Measurements from ENCODE around the gene PCNX1. TPM values are rescaled to one million over a fixed set of nuclear protein-coding genes. Genes with fewer than 3 reads are reported as not detected.

The PCNX1 gene
- total RNA-seq, 1 experiment from 2014 or later = 48.0 TPM

DNA sequence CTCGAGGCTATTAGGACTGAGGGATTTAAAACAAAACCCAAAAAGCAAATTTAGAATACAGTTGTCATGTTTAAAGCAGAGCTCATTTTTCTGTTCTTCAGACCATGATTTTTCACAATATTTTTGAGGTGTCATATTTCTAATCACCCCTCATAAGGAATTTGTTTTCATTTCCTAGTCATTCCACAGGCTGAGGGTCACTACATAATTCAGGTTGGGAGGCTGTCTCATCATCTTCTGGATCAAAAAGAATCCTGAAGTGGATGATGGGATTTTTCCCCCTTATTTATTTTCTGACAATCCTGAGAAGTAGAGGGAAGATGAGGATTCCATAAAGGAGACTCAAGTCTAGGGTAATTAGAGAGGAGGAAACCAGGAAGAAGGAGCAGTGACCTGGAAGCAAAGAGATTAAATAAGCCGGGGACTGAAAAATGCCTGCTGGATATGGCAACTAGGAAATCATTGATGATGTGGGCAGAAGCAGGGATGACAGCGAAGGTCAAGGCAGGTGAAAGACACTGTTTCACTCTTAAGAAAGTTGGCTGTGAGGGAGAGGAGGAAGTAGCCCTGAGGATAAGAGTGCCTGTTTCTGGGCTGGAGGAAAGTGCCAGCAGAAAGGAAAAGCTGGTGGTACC lies 9.0 kb upstream of the PCNX1 start:
- Histone ChIP-seq H3K9ac (ENCODE audit: extremely low read depth, insufficient read length, low read length) (no peak overlapping the region), H3K79me1 (ENCODE audit: insufficient read depth, low read depth, low read length, poor library complexity, severe bottlenecking) (no peaks in the 10 kb centered on the region), H3K4me1 (ENCODE audit: insufficient read depth, low read length) (no peaks in the 10 kb centered on the region), H4K5ac (ENCODE audit: insufficient read length, low read depth, low read length) (no peak overlapping the region), H4K20me1 (ENCODE audit: control insufficient read depth, insufficient read depth, insufficient read length) (no peaks in the 10 kb centered on the region), H2BK20ac (ENCODE audit: low read depth, low read length, poor library complexity, severe bottlenecking) (no peak overlapping the region), H3K23me2 (ENCODE audit: insufficient read length, low read depth, low read length, poor library complexity, severe bottlenecking) (no peaks in the 10 kb centered on the region), H2BK15ac (ENCODE audit: low read depth, low read length) (no peak overlapping the region), H3K27ac (ENCODE audit: insufficient read length, low read depth, low read length) (no peak overlapping the region), H3K9me3 (ENCODE audit: control insufficient read depth, low read depth, low read length) (no peaks in the 10 kb centered on the region), H3K56ac (ENCODE audit: insufficient read length, low read depth, low read length) (no peak overlapping the region), H3K23ac (ENCODE audit: insufficient read length, low read depth, low read length) (no peak overlapping the region), H2BK5ac (ENCODE audit: insufficient read length, low read length) (no peak overlapping the region), H4K91ac (ENCODE audit: insufficient read length, low read depth, low read length) (no peak overlapping the region), H3K4ac (ENCODE audit: low read depth, low read length) (no peak overlapping the region), H2BK12ac (ENCODE audit: insufficient read length, low read depth, low read length) (no peak overlapping the region), H3K4me2 (ENCODE audit: insufficient read depth, insufficient read length, low read length) (no peak overlapping the region), H3T11ph (ENCODE audit: low read length) (no peak overlapping the region), H3K14ac (ENCODE audit: insufficient read depth, low read length) (no peak overlapping the region), H3K18ac (ENCODE audit: insufficient read length, low read depth, low read length) (no peak overlapping the region), H3K79me2 (ENCODE audit: insufficient read depth, low read length) (no peaks in the 10 kb centered on the region), H2AFZ (ENCODE audit: low read length) (no peak overlapping the region), H3K27me3 (ENCODE audit: insufficient read depth, low read length) (no peaks in the 10 kb centered on the region), H2BK120ac (ENCODE audit: low read depth, low read length, poor library complexity, severe bottlenecking) (no peak overlapping the region), H2AK5ac (ENCODE audit: insufficient read length, low read length) (no peak overlapping the region), H4K8ac (replicated peaks; ENCODE audit: insufficient read length, low read depth, low read length) (no peak overlapping the region)
- DNase-seq = no peak
- WGBS (ENCODE audit: extremely low coverage, insufficient read length, low lambda C conversion rate) = no CpG with 5 or more reads among the region's 3 CpGs
- no peaks in the 10 kb centered on the region for H3K9me3 Mint-ChIP-seq
- H3K27ac Mint-ChIP-seq = no peak overlapping the region
- TF ChIP-seq CTCF (conservative IDR thresholded peaks at IDR 0.05) = no peak
- H3K4me1 Mint-ChIP-seq = peaks cover 8 to 9% of the 10 kb centered on the region in 2 experiments
- H3K36me3 Mint-ChIP-seq (ENCODE audit: insufficient read depth in 1 of 3, low read depth in 3 of 3) = no peaks in the 10 kb centered on the region
- no peaks in the 10 kb centered on the region for H3K27me3 Mint-ChIP-seq (ENCODE audit: low read depth)
- no peak overlapping the region for H3K4me3 Mint-ChIP-seq

All from H9 (cell line).